Skeletal muscle cell (primary cell): ENCODE measurements around the gene ADAMTS14.
"Not testable (repeated sequence)": the region's sequence is repeated elsewhere in the genome, so short reads cannot be mapped to it uniquely, and the experiment has no call there.

Experiments used
- DNase-seq: peaks from one replicate; pipeline ENCODE4 v3.0.0-alpha.2; 2010; ENCODE audit warnings: low read depth
- H3K4me3 ChIP-seq: 2 replicates; pipeline ENCODE4 v1.5.1; 2011; ENCODE audit warnings: low read depth, mild to moderate bottlenecking, control low read depth, low read length, moderate library complexity

The ADAMTS14 gene

GRCh38 chr10:70655316-70655715 lies 17.0 kb upstream of the ADAMTS14 start:
- no peak for DNase-seq
- H3K4me3 ChIP-seq = no peak overlapping the region

DNA sequence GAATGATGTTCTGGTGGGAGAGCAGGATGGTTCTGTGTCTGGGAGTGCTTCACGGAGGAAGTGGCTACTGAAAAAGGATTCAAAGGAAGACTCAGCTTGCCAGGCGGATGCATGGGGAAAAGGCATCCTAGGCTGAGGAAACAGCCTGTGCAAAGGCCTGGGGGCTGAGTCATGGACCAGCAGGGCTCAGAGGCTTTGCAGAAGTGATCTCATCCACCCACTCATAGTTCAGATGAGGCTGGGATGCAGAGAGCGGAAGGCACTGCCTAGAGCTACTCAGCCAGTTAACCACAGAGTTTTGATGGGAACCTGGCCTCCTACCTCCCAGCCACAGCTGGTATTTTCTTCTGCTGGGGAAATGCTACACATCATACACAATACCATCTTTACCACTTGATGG lies 15.8 kb upstream of the ADAMTS14 start:
- no peak overlapping the region for H3K4me3 ChIP-seq
- DNase-seq = peak; percentile 99

- no peak overlapping the region for H3K4me3 ChIP-seq
- no peak for DNase-seq
Measured at GRCh38 chr10:70657041-70657440, 15.3 kb upstream of the ADAMTS14 start.

- H3K4me3 ChIP-seq = no peak overlapping the region
- no peak for DNase-seq
Measured at GRCh38 chr10:70658582-70659136, 13.6 kb upstream of the ADAMTS14 start.

- no peak for DNase-seq
- no peak overlapping the region for H3K4me3 ChIP-seq
Measured at GRCh38 chr10:70659306-70659705, 13.0 kb upstream of the ADAMTS14 start.

- no peak overlapping the region for H3K4me3 ChIP-seq
- no peak for DNase-seq
Measured at GRCh38 chr10:70660722-70661121, 11.6 kb upstream of the ADAMTS14 start.

DNA sequence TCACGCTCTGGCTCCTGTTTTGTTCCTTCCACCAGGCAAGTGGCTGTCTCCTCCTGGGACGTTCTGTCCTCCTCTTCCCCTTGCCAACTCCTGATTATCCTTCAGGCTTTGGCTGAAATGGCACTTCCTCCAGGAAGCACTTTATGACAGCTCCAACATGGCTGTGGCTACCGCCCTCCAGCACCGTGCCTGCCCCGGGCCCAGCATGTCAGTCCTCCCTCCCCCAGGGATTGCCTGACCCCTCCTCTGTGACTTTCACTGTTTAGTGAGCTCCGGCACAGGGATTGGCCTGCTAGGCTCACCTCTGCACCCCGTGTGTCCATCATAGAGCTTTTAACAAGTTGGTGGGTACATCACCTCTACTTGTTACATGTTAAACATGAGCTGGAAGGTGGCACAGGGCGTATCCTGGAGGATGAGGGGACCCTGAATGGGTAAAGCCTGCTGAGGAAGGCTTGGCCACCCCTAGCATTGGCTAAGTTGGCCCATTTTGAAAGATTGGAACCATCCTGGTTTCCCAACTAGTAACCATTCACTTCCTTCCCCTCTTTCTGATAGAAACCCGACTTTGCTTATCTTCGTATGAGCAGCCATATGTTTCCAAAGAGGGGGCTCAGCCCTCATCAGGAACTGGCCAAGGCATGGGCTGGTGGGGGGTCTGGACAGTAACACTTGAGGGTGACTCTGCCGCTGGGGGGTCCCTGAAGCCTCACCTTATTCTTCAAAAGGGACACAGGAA lies 10.5 kb upstream of the ADAMTS14 start:
- H3K4me3 ChIP-seq = no peak overlapping the region
- no peak for DNase-seq

GRCh38 chr10:70662362-70663220 lies 9.7 kb upstream of the ADAMTS14 start:
- no peak overlapping the region for H3K4me3 ChIP-seq
- DNase-seq = no peak

DNA sequence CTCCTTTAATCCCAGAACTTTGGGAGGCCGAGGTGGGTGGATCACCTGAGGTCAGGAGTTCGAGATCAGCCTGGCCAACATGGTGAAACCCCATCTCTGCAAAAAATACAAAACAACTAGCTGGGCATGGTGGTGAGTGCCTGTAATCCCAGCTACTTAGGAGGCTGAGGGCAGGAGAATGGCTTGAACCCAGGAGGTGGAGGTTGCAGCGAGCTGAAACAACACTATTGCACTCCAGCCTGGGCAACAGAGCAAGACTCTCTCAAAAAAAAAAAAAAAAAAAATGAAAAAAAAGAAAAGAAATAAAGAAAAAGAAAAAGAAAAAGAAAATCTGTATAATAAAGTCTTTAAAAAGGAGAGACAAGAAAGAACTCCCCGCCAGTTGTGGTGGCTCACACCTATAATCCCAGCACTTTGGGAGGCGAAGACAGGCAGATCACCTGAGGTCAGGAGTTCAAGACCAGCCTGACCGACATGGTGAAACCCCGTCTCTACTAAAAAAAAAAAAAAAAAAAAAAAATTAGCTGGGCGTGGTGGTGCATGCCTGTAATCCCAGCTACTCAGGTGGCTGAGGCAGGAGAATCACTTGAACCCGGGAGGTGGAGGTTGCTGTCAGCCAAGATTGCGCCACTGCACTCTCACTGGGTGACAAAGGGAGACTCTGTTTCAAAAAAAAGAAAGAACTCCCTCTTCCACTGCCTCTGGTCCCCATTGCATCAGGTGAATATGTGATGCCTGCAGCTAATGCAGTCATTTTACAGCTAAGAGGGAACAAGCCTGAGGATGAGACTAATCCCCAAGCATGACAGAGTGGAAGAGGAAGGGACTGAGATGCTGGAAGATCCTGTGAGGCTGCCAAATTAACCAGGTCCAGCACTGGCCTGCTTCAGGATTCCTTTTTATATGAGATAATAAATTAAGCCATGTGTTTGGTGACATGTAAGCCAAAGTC lies 8.6 kb upstream of the ADAMTS14 start:
- not testable (repeated sequence) for H3K4me3 ChIP-seq, DNase-seq

DNA sequence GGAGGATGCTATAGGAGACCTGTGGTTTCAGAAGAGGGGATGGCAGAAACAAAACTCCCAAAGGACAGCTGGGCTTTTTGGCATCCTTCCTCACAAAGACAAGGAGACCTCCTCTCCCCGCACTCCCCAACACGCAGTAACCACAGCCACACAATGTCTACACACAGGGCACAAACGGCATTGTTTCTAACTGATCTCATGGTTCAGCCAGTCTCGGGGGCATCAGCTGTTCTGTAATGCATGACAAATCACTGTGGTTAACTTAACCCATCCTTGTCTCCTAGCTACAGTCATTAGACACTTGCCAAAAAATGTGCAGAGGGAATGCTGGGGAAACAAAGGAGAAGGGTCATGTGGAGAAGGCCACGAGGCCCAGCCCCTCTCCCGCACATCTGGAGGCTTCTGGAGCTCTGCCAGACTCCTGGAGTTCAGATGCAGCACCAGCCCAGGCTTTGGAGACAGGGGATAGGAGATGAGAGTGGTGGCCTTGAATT lies 7.6 kb upstream of the ADAMTS14 start:
- peak; percentile 99 for DNase-seq
- no peak overlapping the region for H3K4me3 ChIP-seq

DNA sequence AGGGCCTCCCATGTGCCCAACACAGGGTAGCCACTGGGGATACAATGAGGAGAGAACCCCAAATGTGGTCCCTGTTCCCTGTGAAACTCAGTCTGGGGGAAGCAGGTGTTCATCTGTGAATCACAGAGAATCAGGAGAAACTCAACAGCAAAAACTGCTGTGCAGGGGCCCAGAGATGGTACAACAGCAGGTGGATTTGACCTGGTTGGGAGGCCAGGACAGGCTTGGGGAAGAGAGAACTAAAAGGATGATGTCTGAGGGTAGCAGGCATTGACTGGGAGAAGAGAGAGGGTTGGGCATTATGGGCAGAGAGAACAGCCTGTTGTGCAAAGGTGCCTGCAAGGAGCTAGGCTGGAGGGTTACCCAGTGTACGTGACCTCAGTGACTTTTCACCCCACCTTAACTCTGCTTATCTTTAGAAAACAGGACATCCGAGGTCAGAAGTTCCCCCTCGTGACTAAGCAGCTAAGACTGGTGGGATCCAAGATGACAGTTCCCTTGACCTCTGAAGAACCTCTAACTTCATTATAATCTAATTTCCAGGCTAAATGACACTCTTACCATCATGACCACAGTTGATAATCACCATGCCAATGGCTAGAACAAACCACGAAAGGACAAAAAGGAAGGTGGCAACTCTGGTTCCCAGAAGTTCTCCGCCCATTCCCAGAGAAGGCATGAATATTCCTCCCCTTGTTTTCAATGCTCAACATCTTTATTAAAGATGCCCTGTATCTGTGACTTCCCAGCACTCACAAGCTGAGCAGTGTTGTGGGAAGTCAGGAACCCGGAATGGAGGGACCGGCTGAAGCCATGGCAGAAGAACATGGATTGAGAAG lies 5.1 kb upstream of the ADAMTS14 start:
- no peak overlapping the region for H3K4me3 ChIP-seq
- no peak for DNase-seq

GRCh38 chr10:70667818-70668217 lies 4.5 kb upstream of the ADAMTS14 start:
- not testable (repeated sequence) for DNase-seq, H3K4me3 ChIP-seq

- DNase-seq = no peak
- H3K4me3 ChIP-seq = no peak overlapping the region
Measured at GRCh38 chr10:70668454-70668970, 3.8 kb upstream of the ADAMTS14 start.

DNA sequence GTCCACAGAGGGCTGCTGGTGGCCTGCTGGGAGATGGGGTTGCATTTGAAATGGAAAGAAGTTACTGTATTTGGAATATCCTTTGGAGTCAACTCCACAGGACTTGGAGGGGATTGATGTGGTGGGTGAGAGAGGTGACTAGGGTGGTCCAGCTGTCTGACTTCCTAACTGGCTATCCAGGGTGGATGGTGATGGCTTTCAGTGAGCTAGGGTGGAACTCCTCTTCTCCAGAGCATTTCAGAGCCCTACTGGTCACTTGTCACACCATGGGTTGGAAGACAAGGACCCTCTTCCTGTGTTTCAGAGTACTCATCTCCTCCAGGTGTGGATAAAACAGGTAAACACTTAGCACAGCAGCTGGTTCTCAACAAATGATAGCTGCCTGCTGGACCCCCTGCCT lies 3.3 kb upstream of the ADAMTS14 start:
- no peak for DNase-seq
- no peak overlapping the region for H3K4me3 ChIP-seq

DNA sequence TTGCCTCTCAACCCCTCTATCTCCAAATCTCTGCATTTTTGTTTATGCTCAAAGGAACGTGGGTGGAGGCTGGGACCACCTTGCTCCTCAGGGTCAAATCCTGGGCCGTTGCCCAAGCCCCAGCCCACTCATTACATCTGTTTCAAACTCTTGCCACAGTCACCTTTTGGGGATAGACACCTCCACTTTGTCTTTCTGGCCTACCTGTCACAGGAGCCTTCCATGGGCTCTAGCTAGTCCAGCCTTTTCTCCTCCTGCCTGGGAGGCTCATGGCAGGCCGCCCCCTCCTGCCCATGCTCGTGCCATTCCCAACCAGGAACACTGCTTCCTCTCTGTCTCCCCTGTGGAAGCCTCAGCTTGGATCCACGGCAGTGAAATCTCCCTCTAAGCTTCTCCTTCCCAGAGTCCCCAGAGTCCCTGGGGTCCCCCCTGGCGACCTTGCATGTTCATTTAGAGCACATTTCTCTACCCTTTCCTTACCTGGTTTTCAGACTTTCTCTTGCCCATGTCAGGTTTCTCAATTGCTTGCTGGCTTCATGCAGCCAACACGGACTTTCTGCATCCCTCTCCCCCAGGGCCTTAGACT lies 2.5 kb upstream of the ADAMTS14 start:
- no peak for DNase-seq
- no peak overlapping the region for H3K4me3 ChIP-seq

DNA sequence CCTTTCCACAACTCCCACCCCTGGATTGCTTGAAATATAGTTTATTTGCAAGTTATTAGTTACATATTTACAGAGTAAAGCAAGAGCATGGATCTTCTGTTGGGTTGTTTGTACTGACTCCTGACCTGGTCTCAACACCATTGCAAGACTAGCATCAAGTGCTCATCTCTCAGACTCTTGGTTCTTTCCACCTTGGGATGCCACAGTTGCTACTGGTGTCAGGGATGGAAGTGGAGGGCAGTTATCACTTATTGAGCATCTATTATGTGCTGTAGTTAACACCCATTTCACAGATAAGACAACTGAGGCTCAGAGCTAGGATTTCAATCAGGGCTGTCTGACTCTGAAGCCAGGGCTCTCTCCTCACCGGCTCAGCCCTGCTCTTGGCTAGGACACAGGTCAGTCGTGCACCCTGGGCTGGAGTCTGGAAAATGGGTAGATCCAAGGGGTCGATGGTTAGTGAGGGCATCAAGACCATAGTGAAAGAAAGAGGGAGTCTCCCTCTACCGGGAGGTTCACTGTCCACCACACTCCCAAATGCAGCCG lies 614 bp upstream of the ADAMTS14 start:
- peak overlapping the region; percentile 51 for H3K4me3 ChIP-seq
- no peak for DNase-seq

DNA sequence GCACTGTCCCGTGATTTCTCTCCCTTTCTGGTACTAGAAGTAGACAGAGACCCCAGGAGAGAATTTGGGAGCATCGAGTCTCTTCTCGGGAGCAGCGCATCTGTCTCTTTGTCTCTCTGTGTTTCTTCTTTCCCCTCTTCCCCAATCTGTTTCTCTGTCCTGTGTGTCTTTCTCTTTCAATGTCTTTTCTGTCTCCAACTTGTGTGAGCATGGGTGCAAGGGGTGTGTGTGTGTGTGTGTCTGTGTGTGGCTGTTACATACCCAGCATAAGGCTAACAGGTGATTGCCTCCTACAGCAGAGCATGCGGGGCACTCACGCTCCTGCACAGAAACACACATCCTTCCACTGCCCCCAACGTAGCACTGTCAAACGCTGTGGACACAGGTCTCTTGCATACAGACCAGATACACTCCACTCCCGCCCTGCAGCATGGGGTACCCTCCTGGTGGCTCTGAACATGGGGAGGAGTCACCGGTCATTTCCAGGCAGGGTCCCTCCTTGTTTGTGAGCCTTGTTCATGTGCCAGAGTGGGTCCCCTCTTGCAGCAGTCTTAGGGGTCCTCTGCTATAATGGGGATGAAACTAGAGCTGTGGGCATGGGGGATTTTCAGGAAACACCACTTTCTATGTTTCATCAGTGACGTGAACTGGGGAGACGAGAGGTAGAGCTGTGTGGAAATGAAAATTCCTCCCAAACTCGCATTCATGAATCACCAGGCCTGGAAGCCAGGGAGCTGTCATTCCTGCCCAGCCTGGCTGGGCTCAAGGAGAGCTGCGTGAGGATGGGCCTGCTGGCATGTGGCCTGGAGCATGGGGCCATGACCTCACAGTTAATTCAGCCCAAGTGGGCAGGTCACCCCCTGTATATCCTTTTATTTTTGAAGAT lies 980 bp downstream of the ADAMTS14 start:
- peak overlapping the region; percentile 51 for H3K4me3 ChIP-seq
- peak; percentile 67 for DNase-seq
